ENCODE data around the gene RPS27.
A peak's percentile ranks its signal among the peaks of the same experiment; 100 is the strongest.

The RPS27 gene

DNA sequence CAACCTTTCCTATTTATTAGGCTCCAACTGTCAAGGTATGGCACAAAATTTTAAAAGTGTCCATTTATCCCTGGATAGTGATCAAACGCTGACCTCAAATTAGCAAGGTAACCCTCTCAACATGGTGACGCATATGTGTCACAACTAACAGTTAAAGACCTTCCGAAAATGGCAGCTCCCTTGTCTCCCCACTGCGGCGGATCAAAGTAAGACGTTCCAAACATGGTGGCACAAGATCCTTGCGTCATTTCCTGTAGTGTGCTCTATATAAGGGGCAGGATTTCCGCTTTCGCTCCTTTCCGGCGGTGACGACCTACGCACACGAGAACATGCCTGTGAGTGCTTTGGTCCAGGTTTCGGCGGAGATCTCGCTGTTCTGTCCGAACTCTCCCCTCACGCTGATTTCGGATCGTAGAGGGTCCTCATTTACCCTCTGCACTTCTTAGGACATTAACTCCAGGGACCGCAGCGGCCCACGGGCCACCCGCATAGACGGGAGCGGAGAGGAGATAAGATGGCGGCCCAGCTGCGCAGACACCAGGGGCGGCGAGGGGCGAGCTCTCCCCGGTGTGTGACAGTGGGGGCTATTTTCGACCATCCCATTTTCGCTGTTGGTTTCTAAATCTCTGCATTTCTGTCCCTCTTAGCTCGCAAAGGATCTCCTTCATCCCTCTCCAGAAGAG lies at the start of gene RPS27:
Gene RPS27 (plus strand): TSS at position 295 of the 683 bp plus-strand sequence. CDS start 35 bp downstream, at position 330.
- TF ChIP-seq, protein P1, sequence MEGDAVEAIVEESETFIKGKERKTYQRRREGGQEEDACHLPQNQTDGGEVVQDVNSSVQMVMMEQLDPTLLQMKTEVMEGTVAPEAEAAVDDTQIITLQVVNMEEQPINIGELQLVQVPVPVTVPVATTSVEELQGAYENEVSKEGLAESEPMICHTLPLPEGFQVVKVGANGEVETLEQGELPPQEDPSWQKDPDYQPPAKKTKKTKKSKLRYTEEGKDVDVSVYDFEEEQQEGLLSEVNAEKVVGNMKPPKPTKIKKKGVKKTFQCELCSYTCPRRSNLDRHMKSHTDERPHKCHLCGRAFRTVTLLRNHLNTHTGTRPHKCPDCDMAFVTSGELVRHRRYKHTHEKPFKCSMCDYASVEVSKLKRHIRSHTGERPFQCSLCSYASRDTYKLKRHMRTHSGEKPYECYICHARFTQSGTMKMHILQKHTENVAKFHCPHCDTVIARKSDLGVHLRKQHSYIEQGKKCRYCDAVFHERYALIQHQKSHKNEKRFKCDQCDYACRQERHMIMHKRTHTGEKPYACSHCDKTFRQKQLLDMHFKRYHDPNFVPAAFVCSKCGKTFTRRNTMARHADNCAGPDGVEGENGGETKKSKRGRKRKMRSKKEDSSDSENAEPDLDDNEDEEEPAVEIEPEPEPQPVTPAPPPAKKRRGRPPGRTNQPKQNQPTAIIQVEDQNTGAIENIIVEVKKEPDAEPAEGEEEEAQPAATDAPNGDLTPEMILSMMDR (IDR thresholded peaks at IDR 0.05; ENCODE audit: low read depth, low read length, missing control alignments), result no peak
- peak; percentile 97 for DNase-seq (ENCODE audit: low read depth)
- in situ Hi-C loops (cut with HindIII; ENCODE audit: low sequenced_read_pairs), result no loop called here
- peak within 1 kb of the TSS; percentile 85 for H3K4me3 ChIP-seq (ENCODE audit: low read depth, low read length)

DNA sequence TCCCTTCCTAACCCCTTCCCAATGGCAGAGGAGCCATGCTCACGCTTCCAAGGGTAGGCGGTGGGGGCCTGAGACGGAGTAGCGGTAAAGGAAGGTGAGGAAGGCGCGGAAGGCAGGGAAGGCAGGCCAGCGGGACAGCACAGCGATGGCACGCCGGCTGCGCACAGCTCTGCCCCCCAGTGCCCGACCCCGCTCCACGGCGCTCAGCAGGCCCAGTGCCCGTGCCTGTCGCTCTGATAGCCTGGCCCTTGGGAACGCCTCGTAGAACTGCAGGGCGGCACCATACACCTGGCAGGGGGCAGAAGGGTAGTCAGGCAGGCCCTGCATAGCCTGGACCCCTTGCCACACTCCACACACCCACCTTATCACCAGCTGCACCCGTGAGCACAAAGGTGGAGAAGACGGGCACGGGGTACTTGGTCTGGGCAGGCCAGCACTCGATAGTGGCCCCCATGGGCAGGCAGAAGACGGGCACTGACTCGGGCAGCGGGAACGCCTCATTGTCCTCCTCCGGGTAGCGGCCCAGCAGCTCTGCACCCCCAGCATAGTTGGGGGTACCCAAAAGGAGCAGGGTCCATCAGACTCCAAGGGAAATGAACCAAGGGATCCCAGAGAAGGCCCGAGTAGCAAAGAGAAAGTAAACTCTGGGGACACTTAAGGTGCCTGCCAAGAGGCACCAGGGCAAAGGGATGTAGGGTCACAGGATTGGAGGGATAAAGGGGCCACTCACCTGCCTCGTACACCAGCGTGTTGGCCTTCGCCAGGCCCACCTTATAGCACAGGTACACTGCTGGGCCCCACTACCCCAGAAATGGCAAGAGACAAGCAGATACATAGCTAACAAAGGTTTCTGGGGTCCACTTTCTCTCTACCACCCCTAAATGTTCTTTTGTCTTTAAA lies 48.5 kb upstream of the RPS27 start:
- TF ChIP-seq, protein P1 (IDR thresholded peaks at IDR 0.05; ENCODE audit: low read depth, low read length, missing control alignments), result no peak
- in situ Hi-C loops (cut with HindIII; ENCODE audit: low sequenced_read_pairs), result no loop called here
- H3K4me3 ChIP-seq (ENCODE audit: low read depth, low read length), result no peak overlapping the region
- DNase-seq (ENCODE audit: low read depth), result no peak

DNA sequence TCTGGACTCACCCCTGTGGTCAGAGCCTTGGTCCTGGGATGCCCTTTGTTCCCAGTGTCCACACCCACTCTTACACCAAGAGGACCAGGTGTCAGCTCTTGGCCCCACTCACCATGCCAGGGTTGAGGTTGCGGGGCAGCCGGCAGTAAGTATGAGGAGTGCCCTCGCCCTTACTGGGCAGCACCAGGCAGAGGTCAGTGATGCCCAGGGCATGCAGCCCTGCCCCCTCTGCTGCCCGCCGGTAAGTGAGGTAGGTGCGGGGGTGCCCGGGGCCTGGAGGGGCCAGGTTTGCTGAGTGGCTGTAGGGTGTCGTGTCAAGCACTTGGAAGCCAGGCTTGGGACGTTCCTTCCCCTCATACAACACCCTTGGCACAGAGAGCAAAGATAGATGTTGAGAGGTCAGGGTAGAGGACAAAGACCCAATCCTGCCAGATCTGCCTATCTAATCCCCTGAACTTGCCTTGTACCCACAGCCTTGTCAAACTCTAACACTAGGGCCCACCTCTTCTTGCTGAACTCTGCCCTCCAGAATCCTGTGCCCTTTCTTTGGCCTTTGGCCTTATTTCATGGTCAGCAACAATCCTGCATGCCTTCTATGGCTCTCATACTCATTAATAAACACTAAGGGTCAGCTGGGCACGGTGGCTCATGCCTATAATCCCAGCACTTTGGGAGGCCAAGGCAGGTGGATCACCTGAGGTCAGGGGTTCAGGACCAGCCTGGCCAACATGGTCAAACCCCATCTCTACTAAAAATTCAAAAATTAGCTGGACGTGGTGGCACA lies 47.6 kb upstream of the RPS27 start:
- TF ChIP-seq, protein P1 (IDR thresholded peaks at IDR 0.05; ENCODE audit: low read depth, low read length, missing control alignments), result no peak
- H3K4me3 ChIP-seq (ENCODE audit: low read depth, low read length), result no peak overlapping the region
- no peak for DNase-seq (ENCODE audit: low read depth)
- in situ Hi-C loops (cut with HindIII; ENCODE audit: low sequenced_read_pairs), result no loop called here

DNA sequence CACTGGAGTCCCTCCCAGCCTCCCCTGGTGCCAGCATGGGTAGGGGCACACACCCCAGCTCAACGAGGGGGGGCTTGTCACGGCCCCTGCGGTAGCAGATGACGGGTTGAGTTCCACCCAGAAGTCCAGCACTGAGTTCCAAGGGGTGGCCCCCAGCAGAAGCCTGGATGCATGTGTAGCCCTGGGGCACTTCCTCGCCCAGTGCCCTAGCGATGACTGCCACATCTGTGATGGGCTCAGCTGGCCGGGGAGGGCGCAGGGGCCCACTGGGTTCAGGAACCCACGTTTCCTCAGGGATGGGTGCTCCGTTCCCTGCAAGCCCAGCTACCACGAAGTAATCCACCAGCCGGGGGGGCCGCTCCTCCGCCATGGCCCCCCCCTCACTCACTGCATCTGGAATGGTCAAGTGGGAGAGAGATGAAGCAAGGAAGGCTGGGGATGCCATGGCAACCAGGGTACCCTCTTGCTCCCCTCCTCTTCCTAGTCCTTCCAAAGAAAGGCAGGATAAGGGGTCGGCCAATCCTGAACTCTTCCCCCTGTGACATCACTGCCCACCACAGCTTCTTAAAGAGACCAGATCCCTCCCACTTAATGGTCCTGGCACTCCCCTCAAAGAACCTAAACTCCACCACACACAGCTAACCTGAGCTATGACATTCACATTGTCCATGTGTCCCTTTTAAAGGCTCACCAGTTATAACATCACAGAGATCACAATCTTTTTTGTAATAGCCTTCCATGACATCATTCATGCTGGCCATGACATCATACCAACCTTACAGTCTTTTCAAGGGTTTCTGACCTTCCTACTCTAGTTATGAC lies 46.3 kb upstream of the RPS27 start:
- TF ChIP-seq, protein P1 (IDR thresholded peaks at IDR 0.05; ENCODE audit: low read depth, low read length, missing control alignments), result no peak
- DNase-seq (ENCODE audit: low read depth), result no peak
- in situ Hi-C loops (cut with HindIII; ENCODE audit: low sequenced_read_pairs), result no loop called here
- H3K4me3 ChIP-seq (ENCODE audit: low read depth, low read length), result no peak overlapping the region

DNA sequence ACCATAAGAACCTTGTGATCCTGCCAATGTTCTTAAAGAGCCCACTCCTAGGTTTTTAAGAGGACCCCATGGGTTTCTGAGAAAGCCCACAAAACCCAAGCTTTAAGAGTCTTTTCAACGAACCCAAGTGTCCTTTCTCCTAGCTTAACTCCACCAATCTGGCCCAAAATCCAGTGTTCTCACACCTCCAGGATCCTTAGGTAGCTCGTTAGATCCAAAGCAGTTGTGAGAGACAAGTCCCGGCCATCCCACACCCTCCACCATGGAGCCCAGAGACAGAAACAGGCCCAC lies 45.8 kb upstream of the RPS27 start:
- no peak for DNase-seq (ENCODE audit: low read depth)
- peak overlapping the region; percentile 75 for H3K4me3 ChIP-seq (ENCODE audit: low read depth, low read length)

More for the DNA sequence above, 45.8 kb upstream of the RPS27 start:
- TF ChIP-seq, protein P1 (IDR thresholded peaks at IDR 0.05; ENCODE audit: low read depth, low read length, missing control alignments), result no peak
- in situ Hi-C loops (cut with HindIII; ENCODE audit: low sequenced_read_pairs), result no loop called here
